Keratinocyte (primary cell): Measurements from ENCODE around the gene TRAF7. TPM values are rescaled to one million over a fixed set of nuclear protein-coding genes. Genes with fewer than 3 reads are reported as not detected.

Source experiments
- DNase-seq: peaks from one replicate; pipeline ENCODE4 v3.0.0-alpha.2; 2011; ENCODE audit warnings: low read depth, missing footprints, low spot score
- FAIRE-seq: peaks from 2 replicates; lab custom pipeline; 2011; peaks lifted over from hg19 to GRCh38; lab: Jason Lieb, UNC
- H2AFZ ChIP-seq: 2 replicates; pipeline ENCODE4 v1.6.0; 2012; ENCODE audit warnings: low read length, control low read depth, inconsistent platforms; ENCODE audit not compliant: control insufficient read depth
- H3K27ac ChIP-seq: 2 replicates; pipeline ENCODE4 v1.5.1; 2011; ENCODE audit warnings: low read length; ENCODE audit not compliant: control insufficient read depth, insufficient read depth
- H3K27me3 ChIP-seq: 3 replicates; pipeline ENCODE4 v1.6.0; 2011; ENCODE audit warnings: low read length; ENCODE audit not compliant: control insufficient read depth, insufficient read depth; ENCODE audit errors: extremely low read depth
- H3K36me3 ChIP-seq, 2 experiments: 2 replicates in 1 of 2; 3 replicates in 1 of 2; pipeline ENCODE4 v1.5.1; 2011; ENCODE audit warnings: low read length in 2 of 2, mild to moderate bottlenecking in 1 of 2; ENCODE audit not compliant: control insufficient read depth in 2 of 2, insufficient read depth in 2 of 2; ENCODE audit errors: extremely low read depth in 1 of 2
- H3K4me1 ChIP-seq: 3 replicates; pipeline ENCODE4 v1.5.1; 2011; ENCODE audit warnings: low read length; ENCODE audit not compliant: control insufficient read depth, insufficient read depth; ENCODE audit errors: extremely low read depth
- H3K4me2 ChIP-seq: 3 replicates; pipeline ENCODE4 v1.6.0; 2011; ENCODE audit warnings: low read depth, low read length; ENCODE audit not compliant: control insufficient read depth, insufficient read depth; ENCODE audit errors: extremely low read depth
- H3K4me3 ChIP-seq, 3 experiments: fragments of 200-600 bp in 1 of 3; sonication (generic) in 1 of 3; 2 replicates in 2 of 3; 3 replicates in 1 of 3; pipeline ENCODE4 v1.5.1; 2011 to 2016; ENCODE audit warnings: low read length in 3 of 3, mild to moderate bottlenecking in 3 of 3, control low read depth in 2 of 3, inconsistent platforms in 1 of 3, low read depth in 1 of 3, mixed read lengths in 1 of 3, mixed run types in 1 of 3, moderate library complexity in 1 of 3; ENCODE audit not compliant: control insufficient read depth in 2 of 3, insufficient read depth in 2 of 3; ENCODE audit errors: extremely low read depth in 1 of 3
- H3K79me2 ChIP-seq: 2 replicates; pipeline ENCODE4 v1.6.0; 2012; ENCODE audit warnings: low read length; ENCODE audit not compliant: control insufficient read depth, insufficient read depth
- H3K9ac ChIP-seq: 3 replicates; pipeline ENCODE4 v1.6.0; 2011; ENCODE audit warnings: low read length; ENCODE audit not compliant: control insufficient read depth, insufficient read depth; ENCODE audit errors: extremely low read depth
- H3K9me1 ChIP-seq: 3 replicates; pipeline ENCODE4 v1.6.0; 2011; ENCODE audit warnings: low read length; ENCODE audit not compliant: control insufficient read depth, insufficient read depth; ENCODE audit errors: extremely low read depth
- H3K9me3 ChIP-seq: 2 replicates; pipeline ENCODE4 v1.5.1; 2012; ENCODE audit warnings: low read depth, low read length; ENCODE audit not compliant: control insufficient read depth
- H4K20me1 ChIP-seq: 3 replicates; pipeline ENCODE4 v1.6.0; 2011; ENCODE audit warnings: low read length; ENCODE audit not compliant: control insufficient read depth, insufficient read depth; ENCODE audit errors: extremely low read depth
- CTCF ChIP-seq, 3 experiments: IDR thresholded peaks in 1 of 3; conservative IDR thresholded peaks in 1 of 3; optimal IDR thresholded peaks in 1 of 3; 2 replicates in 2 of 3; 3 replicates in 1 of 3; pipeline versions ENCODE3 to v1.5.1; 2011; ENCODE audit warnings: low read length in 3 of 3, mild to moderate bottlenecking in 3 of 3, moderate library complexity in 2 of 3, control low read depth in 1 of 3, inconsistent platforms in 1 of 3; ENCODE audit not compliant: insufficient read depth in 2 of 3; ENCODE audit errors: extremely low read depth in 1 of 3
- EZH2 ChIP-seq: IDR thresholded peaks from one replicate; pipeline ENCODE4 v1.6.1; 2012; ENCODE audit warnings: inconsistent platforms, mild to moderate bottlenecking, low read length, moderate library complexity
- dilution Hi-C: fragments of 300-500 bp; cut with MboI; formaldehyde crosslinking; loops from one replicate; pipeline ENCODE4 v1.7.0; 2020; ENCODE audit warnings: low sequenced_read_pairs; ENCODE audit not compliant: extremely low pct_ligation_motif_present
- polyA plus RNA-seq, 5 experiments: library from polyadenylated mRNA; depleted of rRNA in 3 of 5; stranded (reverse) in 3 of 5; stranded (forward) in 1 of 5; unstranded in 1 of 5; fragments of >200 nt; gene quantifications; 1 replicate in 1 of 5; 2 replicates in 3 of 5; 3 replicates in 1 of 5; pipeline versions ENCODE4 v1.2.1 to v1.2.3, GENCODE V29; 2011 to 2012; ENCODE audit warnings: missing spikeins in 2 of 5, low read depth in 1 of 5, low replicate concordance in 1 of 5

Gene TRAF7
- polyA plus RNA-seq, 1 donor (not counting 4 experiments of a cell fraction or from before 2014, with no cell fraction given), result 38.4 TPM

DNA sequence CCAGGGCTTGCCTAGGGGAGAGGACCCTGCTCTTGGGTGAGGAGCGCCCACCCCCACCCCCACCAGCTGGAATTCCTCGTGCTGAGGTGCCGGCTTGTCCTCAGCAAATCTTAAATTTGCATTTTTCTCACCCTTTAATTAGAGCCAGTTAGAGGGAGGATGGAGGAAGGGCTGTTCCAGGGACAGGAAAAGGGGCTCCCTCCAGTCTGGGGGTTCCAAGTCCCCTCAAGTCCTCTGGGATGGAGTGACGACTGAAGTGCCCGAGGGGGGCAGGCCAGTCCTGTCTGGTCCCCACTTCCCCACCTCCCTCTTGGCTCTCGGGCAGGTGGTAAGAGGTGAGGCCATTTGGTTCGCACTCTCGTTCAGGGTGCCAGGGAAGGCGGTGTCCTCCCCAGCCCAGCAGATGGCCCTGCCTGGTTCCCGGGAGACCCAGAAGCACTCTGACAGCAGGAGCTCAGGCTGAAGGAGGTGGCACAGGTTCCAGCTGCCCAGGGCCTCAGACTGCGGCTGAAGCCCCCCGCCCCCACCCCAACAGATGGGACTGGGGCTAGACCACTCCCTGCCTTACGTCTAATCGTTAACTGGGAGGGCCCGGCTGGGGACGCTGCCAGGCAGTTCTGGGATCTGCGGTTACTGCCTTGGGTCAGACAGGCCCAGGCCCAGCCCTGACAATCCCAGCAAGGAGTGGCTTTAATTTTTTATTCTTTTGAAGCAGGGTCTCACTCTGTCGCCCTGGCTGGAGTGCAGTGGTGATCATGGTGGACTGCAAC is 5.0 kb upstream of the TRAF7 start:
- TF ChIP-seq EZH2 (no peak), CTCF (optimal IDR thresholded peaks at IDR 0.05 in 1 of 3, IDR thresholded peaks at IDR 0.05 in 1 of 3, conservative IDR thresholded peaks at IDR 0.05 in 1 of 3; ENCODE audit: extremely low read depth in 1 of 3, insufficient read depth in 2 of 3, low read length in 3 of 3) (peak in 2 of 3 experiments; percentile 8 to 10)
- Histone ChIP-seq H3K27ac (no peak overlapping the region), H3K79me2 (peaks cover 26% of the 10 kb centered on the region), H3K9me1 (peaks cover 4% of the 10 kb centered on the region), H2AFZ (no peak overlapping the region), H3K4me2 (peak overlapping the region; percentile 11), H3K9me3 (no peaks in the 10 kb centered on the region), H3K4me1 (peaks cover 42% of the 10 kb centered on the region), H3K27me3 (no peaks in the 10 kb centered on the region), H3K9ac (peak overlapping the region; percentile 7), H4K20me1 (peaks cover 34% of the 10 kb centered on the region), H3K4me3 (no peak overlapping the region), H3K36me3 (peaks cover 13 to 31% of the 10 kb centered on the region in 2 experiments)
- DNase-seq (no peak), FAIRE-seq (no peak)
- dilution Hi-C loops, result no loop called here

DNA sequence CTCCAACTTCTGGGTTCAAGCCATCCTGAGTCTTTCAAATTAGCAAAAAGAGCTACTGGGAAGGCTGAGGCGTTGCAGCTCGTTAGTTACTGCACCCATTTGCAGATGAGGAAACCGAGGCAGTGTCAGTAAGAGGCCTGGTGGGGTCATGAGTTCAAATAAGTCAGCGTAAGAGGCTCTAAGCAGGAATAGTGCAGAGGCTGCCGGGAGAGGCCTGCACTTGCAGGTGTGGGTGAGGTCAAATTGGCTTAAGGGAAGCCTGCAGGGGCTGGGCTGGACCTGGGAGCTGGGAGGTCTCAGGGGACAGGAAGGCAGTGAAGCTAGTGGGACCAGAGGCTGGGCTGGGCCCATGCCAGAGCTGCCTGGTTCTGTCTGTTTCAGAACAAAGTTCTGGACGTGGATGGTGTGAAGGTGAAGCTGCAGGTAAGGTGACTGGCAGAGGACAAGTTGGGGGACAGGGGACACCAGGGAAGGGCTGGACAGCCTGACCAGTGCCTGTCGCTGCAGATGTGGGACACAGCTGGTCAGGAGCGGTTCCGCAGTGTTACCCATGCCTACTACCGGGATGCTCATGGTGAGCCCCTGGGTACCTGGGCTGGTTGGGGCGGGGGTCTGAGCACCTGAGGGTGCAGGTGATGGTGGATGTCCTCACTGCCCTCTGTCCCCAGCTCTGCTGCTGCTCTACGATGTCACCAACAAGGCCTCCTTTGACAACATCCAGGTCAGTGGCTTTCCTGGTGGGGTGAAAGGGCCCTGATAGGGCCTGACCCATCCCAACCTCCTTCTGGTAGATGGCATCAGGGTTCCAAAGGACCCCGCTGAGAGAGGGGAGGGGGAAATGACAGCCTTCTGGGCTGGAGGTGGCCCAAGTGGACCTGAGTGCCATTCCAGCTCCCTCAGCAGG is 4.1 kb upstream of the TRAF7 start:
- Histone ChIP-seq H2AFZ (no peak overlapping the region), H3K36me3 (peaks cover 13 to 31% of the 10 kb centered on the region in 2 experiments), H3K9ac (peak overlapping the region; percentile 33), H3K9me3 (no peaks in the 10 kb centered on the region), H3K4me2 (peak overlapping the region; percentile 11), H4K20me1 (peaks cover 34% of the 10 kb centered on the region), H3K79me2 (peaks cover 32% of the 10 kb centered on the region), H3K9me1 (peaks cover 4% of the 10 kb centered on the region), H3K27ac (no peak overlapping the region), H3K4me3 (no peak overlapping the region), H3K4me1 (peaks cover 42% of the 10 kb centered on the region), H3K27me3 (no peaks in the 10 kb centered on the region)
- TF ChIP-seq EZH2 (no peak), CTCF (optimal IDR thresholded peaks at IDR 0.05 in 1 of 3, IDR thresholded peaks at IDR 0.05 in 1 of 3, conservative IDR thresholded peaks at IDR 0.05 in 1 of 3; ENCODE audit: extremely low read depth in 1 of 3, insufficient read depth in 2 of 3, low read length in 3 of 3) (no peak)
- no peak for FAIRE-seq
- DNase-seq, result no peak
- dilution Hi-C loops, result no loop called here
